HG03280 (cell line): ENCODE measurements around the gene BRME1.

Experiments
- ATAC-seq: cut with Tn5 transposase; IDR thresholded peaks from one replicate; pipeline ENCODE4 v1.9.1; 2021; ENCODE audit warnings: mild to moderate bottlenecking, moderate library complexity; ENCODE audit not compliant: unreplicated experiment

BRME1 gene

DNA sequence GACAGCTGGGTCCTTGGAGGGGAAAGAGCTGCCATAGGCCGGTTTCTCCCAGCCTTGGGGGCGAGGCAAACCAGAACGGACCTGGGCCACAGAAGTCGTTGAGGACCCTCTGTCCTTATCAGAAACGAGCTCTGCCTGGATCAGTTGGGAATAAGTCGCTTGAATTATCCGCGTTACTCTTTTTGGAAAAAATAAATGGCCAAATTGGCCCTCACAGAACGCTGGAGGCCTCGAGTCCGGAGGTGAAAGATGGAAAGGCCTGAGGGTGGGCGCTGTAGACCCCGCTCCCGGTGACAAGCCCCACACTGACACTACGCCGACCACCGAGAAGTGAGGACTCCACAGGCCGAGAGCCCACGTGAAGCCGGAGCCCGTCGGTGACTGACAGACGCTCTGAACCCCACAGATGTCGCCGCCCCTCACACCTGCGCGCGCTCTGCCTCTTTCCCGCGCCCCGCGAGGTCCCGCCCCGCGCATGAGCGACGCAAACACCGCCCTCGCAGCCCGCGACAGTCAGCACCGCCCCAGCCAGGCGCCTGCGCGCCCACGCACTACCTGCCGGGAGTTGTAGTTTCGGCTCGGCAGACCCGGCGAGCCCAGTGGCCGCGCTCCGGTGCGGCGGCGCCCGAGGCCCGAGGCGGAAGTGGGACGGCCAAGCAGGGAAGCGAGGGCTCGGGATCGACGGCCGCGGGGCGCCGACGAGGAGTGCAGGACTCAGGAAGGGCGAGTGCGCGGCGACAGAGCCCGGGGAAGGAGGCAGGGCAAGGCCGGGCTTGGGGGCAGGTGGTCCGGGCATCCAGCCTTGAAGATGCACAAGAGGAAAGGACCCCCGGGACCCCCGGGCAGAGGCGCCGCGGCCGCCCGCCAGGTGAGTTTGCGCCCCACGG is at the start of gene BRME1, which contains the start of gene CC2D1A:
TSS of gene BRME1 (minus strand) at position 484 of the 887 bp plus-strand sequence. CDS start 1,225 bp downstream, outside the sequence.
TSS of gene CC2D1A (plus strand) at position 568 of the 887 bp plus-strand sequence. CDS start at position 809, 241 bp downstream.
- ATAC-seq = peak; percentile 97

DNA sequence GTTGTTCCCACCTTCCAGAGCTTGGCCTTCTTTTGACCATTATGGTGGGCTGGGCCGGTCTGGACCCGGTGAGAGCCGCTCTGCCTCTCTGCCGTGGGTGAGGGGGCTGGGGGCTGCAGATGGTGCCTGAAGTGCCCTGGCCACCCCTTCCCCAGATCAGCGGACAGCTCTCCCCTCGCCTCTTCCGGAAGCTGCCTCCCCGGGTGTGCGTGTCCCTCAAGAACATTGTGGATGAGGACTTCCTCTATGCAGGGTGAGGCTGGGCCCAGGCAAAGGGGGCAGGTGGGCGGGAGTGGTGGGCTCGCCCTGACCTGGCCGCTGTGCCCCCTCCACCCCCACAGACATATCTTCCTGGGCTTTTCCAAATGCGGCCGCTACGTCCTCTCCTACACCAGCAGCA is 48.3 kb upstream of the BRME1 start:
- ATAC-seq = no peak

DNA sequence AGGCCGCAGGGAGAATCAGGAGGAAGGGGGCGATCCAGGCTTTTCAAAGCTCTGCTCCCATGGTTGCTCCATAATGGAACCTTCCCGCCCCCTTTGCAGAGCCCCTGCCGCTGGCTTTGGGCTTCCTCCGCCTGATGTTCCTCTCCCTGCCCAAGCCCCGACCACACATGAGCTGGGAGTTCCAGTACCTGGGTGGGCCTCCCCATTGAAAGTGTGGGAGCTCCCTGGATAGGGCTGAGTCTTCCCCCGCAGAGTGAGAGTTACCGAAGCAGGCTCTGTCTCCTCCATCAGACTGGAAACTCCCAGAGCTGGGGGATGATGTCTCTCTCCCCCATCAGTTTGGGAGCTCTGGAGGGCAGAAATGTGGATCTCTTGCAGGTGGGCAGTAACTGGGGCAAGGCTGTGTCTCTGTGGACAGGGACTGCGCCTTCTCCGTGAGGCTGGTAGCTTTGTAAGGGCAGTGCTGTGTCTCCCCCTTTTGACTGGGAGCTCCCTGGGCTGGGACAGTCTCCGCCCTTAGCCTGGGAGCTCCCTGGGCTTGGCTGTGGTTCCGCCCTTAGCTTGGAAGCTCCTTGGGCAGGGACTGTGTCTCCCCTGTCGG is 47.1 kb upstream of the BRME1 start:
- ATAC-seq = no peak

DNA sequence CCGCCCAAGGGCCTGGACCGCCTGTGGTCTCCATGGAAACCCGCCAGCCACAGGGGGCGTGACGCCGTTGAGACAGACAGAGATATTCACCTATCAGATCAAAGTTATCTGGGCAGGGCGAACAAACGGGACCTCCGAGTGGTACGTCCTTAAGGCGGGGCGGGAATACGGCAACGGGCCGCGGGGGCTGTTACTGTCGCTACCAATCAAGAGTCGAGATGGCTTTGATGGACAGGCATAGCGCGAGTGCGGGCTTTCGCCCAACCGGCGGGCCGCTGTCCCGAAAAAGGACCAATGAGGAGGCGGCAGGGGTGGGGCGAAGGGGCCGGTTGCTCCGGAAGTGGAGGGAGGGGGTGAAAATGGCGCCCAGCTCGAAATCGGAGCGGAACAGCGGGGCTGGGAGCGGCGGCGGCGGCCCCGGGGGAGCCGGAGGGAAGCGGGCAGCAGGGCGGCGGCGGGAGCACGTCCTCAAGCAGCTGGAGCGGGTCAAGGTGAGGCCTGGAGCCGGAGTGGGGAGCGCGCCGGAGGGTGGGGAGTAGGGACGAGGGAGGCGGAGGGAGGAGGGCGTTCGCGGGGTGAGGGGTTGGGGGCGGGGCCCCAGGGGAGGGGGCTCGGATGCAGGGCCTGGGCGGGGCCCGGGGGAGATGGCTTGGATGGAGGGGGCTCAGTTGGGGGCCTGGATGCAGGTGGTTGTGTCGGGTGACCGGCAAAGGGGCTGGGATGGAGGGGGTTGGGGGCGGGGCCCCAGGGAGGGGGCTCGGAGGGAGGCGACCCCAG is 46.4 kb upstream of the BRME1 start, which contains the start of gene DCAF15:
TSS of gene DCAF15 (plus strand) at position 356 of the 777 bp plus-strand sequence. CDS start at position 360, 4 bp downstream.
- ATAC-seq = peak; percentile 97

DNA sequence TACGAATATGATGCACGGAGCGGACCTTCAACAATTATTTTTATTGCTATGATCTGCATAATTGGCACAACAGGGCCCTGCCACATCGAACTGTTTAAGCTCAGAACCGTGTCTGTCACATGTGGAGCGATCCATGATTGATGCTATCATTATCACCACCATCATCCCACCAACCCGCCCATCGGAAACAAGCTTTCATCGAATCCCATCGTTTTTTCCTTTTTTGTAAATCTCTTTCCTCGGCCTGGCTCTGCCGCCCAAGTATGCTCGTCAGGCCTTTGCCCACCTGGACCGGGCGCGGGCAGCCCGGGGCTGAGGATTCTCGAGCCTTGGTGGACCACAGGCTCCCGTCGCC is 45.9 kb upstream of the BRME1 start:
- no peak for ATAC-seq

DNA sequence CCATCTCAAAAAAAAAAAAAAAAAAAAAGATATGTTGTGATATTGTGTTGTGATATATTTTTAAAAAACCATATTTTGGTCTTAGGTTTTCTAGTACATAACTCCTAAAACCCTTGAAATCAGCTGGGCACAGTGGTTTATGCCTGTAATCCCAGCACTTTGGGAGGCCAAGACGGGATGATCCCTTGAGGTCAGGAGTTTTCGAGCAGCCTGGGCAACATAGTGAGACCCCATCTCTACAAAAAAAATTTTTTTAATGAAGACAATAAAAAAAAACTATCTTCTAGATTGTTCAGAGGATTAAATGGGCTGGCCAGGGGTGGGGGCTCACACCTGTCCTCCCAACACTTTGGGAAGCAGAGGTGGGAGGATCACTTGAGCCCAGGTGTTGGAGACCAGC is 45.1 kb upstream of the BRME1 start:
- ATAC-seq = no peak

DNA sequence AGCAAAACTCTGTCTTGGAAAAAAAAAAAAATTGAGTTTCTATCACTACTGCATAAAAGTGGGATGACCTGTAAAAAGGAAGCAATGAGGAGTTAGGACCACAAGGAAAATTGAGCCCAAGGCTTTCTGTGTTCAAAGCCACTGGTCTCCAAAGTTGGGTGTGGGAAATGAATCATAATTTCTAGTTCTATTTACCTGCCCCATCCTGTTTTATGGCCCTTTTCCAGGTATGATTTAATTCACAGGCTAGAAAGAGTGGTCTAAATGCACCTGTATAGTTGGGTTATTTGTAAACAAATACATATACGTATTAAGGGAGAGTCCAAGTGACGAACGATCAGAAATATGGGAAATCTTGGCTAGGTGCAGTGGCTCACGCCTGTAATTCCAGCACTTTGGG is 40.5 kb upstream of the BRME1 start:
- no peak for ATAC-seq

DNA sequence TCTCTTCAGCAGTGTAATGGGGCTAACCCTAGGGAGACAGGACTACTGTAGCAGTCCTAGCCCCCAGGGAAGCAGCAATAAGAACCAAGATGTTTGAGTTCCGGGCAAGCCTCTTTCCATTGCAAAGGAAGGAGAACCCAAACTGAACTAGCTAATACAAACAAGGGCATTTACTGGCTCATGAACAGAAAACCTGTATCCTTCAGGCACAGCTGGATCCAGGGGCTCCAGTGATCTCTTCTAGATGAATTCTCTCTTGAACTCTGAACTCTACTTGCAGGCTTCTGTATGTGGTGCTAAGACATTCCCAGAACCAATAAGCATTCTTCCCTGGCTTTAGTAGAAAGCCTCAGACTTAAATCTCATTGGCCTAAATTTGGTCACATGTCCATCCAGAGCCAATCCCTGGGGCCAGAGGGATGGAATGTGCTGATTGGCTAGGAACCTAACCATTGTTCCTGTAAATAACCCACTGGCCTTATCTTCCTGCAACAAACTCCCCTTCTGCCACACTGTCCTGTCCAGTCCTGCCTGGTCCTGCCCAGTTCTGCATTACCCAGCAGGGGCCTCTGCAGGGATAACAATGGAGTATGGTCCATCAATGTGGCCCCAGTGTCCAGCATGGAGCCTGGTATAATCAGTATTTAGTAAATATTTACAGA is 36.2 kb upstream of the BRME1 start:
- ATAC-seq = no peak

DNA sequence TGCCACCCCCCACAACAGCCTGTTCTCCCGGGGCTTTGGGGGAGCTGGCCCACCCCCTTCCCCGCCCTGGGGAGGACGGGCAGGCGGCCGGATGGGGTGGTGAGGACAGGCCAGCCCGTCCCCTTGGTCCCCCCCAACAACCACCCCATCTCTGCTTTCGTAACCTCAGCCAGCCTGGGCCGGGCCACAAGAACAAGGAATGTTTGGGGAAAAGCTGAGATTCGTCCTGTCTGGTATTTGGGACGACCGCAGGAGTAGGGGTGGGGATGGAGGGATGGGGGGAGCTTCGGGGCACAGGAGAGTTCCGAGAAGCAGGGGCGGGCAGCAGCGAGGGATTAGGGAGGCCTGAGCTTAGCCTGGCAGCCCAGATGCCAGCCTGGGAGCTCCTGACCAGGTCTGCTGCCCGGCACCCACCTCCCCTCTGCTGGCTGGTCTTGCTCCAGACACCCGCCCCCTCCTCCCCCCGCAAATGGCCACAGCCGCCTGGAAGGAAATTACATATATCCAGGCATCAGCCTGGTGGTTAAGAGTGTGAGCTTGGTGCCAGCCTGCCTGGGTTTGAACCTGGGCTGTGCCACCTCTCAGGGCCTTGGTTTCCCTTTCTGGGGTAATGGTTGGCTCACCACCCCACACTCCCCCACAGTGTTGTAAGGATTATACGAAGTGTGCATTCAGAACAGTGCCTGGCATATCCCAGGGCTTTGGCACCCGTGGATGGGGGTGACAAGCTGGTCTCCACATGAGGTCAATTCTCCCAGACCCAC is 32.6 kb upstream of the BRME1 start, which contains the start of gene PODNL1:
TSS of gene PODNL1 (minus strand) at position 117 of the 764 bp plus-strand sequence. CDS start 236 bp downstream, outside the sequence.
- ATAC-seq = no peak

DNA sequence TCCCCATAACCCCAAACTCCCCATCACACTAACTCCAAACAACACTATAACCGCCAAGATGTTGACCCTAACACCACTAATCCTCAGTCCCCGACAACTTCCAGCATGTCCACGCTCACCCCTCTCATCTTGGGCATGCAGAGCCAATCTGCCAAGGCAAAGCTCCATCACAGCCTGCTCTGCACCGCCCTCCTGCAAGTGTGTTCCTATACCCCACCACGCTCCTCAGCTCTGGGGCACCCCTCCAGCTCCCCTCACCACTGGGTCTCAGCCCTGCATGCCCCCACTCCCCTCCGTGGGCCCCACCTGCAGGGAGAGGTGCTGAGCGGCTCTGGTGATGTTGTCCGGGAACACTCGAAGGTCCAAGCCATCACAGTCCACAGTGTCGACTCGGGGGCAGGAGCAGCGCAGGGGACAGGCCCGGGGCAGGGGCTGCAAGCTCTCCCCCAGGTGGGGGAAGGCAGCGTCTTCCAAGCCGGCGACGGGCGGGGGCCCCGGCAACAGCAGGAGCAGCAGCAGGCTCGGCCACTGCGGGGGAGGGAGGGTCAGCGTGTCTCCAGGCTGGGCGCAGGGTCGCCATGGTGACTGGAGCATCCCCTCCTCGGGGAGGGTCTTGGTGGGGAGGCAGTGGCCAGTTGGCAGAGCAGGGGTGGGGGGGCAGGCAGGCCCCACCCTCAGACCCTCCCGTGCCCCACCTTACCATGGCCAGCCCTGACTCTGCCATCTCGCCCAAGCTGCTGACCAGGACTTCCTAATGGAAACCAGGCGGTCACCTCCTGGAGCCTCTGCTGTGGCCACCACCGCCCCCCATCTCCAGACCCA is 31.8 kb upstream of the BRME1 start:
- ATAC-seq = no peak

DNA sequence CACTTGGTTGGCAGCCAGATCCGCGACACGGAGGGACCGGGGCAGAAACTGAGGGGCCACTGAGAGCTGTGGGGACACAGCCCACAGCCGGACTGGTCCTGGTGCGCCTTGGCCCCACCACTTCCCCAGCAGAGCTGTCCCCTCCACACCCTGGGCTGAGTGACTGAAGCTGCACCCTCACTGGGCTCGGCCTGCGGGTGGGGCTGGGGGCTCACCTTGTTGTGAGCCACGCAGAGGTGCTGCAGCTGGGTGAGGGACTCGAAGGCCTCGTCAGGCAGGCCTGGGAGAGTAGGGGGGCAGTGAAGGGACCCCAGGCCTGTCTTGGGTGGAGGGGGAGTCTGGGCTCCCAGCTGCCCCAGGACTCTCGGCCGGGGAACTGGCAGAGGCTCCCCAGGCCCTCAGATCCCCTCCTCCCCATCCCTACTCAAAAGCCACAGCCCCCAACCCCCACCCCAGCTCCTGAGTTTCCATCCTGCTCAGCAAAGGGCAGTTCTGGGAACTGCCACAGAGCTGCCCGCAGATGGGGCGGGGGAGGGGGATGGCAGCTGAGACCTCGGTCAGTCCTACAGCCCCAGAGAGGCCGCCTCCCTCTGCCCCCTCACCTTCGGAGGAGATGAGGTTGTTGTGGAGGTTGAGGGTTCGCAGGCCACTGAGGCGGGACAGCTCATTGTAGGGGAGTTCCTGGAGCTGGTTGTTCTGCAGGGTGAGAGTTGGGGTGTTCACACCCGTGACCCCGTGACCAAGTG is 30.0 kb upstream of the BRME1 start:
- ATAC-seq = no peak

DNA sequence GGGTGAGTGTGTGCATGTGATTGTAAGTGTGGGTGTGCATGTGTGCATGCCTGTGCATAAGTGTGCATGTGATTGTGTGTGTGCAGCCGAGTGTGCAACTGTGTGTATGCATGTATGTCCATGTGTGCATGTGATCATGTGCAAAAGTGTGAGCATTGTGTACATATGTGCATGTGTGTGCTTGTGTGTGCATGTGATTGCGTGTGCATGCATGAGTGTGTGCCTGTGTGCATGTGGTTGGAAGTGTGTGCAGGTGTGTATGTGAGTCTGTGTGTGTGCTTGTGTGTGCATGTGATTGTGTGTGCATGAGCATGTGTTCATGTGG is 28.8 kb upstream of the BRME1 start:
- ATAC-seq = no peak

DNA sequence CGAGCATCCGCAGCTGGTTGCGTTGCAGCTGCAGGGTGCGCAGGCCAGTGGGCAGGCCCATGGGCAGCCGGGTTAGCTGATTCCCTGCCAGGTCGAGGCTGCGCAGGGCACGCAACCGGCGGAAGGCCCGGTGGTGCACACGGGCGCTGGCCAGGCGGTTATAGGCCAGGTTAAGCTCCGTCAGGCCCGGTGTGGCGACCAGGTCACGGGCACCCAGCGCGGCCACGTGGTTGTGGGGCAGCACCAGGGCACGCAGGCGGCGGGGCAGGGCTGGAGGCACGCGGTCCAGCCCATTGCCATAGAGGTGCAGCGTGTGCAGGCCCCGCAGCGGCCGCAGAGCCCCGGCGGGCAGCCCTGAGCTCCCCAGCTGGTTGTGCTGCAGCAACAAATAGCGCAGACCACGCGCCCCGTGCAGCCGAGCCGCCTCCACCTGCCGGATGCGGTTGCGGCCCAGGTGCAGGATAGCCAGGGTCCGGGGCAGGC is 27.0 kb upstream of the BRME1 start:
- ATAC-seq = no peak

DNA sequence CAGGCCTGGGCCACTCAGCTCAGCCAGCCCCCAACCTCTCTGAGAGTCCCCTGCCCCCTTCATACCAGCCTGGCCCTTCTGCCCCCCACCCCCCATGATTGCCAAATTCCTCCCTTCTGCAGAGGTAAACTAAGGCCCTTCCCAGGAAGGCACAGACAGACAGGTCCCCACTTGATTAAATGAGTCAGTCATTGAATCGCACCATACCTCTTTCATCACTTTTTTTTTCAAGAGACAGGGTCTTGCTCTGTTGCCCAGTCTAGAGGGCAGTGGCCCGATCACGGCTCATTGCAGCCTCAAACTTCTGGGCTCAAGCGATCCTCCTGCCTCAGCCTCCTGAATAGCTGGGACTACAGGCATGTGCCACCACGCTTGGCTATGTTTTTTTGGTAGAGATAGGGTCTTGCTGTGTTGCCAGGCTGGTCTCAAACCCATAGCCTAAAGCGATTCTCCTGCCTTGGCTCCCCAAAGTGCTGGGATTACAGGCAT is 26.3 kb upstream of the BRME1 start:
- ATAC-seq = no peak

DNA sequence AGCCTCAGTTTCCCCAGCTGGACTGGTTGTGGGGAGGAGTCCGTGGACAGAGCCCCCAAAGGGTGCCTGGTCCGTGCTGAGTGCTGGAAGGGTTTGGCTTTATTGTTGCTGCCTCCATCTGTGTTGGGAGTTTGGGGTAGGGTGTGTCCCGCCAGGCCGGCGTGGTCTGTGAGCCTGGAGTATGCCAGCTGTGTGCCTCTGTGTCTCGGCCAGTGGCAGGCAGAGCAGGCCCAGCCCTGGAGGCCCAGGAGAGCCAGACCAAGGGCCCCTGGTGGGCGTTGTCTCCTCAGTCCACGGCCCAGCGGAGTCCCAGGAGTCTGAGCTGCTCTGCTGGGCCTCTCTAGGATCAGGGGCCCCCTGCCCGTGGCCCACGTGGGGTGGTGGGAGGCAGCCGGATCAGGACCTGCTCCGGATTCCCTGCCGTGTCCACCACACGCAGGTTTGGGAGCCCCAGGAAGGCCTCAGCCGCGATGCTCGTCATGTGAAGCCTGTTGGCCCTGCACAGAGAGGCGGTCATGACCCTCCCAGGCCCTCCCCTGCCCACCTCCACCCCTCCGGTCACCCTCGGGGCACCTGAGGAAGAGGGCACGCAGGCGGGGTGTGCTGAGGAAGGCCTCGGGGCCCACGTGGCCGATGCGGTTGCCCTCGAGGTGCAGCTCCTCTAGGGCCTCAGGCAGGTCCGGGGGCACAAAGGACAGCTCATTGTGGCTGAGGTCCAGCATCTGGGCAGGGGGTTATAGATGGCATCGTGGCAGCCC is 25.7 kb upstream of the BRME1 start:
- no peak for ATAC-seq

DNA sequence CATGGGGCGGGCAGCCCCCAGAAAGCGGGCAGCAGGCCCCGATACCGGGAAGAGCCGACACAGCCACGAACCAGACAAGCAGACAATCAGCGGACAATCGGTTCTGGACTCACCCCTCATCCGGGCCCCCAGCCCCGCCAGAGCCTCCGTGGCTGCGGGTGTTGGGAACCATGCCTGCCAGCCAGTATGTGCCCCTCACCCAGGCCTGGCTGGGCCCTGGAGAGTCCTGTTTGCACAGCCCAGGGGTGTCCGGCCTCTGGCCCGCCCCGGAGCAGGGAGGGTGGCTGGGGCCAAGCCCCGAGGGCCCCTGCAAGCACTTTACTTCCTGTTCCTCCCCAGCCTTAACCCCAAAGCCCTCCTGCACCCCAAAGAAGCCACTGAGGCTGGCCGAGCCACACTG is 24.5 kb upstream of the BRME1 start:
- ATAC-seq = no peak

DNA sequence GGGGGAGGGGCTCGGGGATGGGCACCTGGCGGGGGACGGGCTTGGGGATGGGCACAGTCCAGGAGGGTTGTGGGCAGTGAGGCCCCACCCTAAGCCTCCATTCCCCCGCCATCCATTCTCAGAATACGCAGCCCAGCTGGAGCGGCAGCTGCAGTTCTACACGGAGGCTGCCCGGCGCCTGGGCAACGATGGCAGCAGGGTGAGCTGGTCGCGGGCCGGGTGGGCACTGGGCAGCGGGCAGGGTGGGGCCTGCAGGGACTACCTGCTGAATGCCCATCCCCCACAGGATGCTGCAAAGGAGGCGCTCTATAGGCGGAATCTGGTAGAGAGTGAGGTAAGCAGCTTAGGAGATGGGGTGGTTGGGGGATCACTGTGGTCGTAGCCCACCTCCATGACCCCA is 24.0 kb upstream of the BRME1 start:
- ATAC-seq = no peak

DNA sequence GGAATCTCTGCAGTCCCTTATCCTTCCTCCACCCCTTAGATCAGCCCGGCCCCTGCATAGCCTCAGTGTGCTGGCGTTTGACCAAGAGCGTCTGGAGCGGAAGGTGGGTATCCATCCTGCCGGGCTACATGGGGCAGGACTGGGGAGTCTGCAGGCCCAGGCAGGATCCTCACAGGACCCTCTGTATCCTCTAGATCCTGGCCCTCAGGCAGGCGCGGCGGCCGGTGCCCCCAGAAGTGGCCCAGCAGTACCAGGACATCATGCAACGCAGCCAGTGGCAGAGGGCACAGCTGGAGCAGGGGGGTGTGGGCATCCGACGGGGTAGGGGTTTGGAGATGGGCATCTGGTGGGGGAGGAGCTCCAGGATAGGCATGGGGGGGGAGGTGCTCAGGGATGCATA is 23.4 kb upstream of the BRME1 start:
- ATAC-seq = no peak
